GM19438 (cell line): ENCODE results near the gene CEP83.

ENCODE experiments used
- ATAC-seq: cut with Tn5 transposase; IDR thresholded peaks from one replicate; pipeline ENCODE4 v1.9.1; 2021; ENCODE audit warnings: low read depth; ENCODE audit not compliant: unreplicated experiment

CEP83 gene

GRCh38 chr12:94273272-94273671 lies 186.4 kb downstream of the CEP83 start:
- no peak for ATAC-seq

DNA sequence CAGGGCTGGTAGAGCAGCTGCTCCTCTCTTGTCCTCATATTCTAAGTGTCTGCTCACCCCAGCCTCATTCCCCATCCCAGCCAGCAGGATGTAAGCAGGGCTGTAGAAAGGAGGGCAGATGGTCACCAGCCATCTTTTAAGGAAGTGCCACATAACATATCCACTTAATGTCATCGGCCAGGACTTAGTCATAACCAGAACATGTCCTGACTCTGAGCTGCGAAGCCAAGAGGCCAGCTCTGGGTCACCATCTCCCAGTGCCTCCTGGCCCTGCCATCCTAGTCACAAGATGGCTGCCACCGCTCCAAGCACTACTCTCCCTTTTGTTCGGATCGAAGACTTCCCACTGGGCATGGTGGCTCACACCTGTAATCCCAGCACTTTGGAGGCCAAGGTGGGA lies 187.4 kb downstream of the CEP83 start:
- ATAC-seq = no peak

GRCh38 chr12:94271351-94271750 lies 188.3 kb downstream of the CEP83 start:
- ATAC-seq = no peak

DNA sequence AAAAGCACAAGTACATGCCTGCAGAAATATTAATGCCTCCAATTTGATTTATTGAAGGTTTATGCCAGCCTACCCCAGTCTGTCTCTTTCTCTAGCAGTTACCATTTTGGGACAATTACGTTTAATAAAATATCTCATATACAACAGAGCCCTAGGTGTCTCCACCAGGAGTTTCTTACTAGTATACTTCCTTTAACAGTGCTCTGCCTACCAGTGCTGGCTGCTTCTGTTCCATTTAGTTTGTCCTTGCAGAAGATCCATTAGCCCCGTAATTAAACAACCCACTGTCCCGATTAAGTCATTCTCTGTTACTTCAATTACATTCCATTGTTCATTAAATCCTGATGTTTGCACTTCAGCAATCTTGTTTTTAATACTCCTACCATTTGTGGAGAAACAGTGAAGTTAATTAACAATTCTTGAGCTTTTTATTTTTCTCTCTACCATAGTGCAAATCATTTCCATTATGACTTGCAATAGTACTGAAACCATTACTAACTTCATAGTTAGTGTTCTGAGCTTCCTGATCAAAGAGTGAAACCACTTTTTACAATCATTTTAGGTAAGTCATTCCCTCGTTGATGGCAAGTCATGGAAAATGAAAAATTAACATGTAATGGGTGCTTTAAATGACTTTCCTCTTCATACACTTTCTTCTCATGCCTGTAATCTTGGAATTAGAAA lies 190.2 kb downstream of the CEP83 start:
- ATAC-seq = no peak

GRCh38 chr12:94267921-94268471 lies 191.7 kb downstream of the CEP83 start:
- no peak for ATAC-seq

DNA sequence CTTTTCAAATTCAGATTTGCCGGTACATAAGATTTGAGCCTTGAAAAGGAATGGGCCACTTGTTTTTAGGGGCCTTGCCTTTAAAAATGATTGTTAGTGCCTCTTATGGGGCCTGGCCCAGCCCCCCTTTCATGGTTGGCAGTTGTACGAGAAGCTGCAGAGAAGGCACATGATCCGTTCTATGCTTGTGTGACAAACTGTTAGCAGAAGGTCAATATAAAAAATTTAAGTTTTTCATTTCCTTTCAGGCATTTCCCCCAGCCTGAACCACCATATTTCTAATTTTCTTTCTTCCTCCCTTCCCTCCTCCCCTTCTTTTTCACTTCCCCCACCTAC lies 192.2 kb downstream of the CEP83 start:
- ATAC-seq = no peak

GRCh38 chr12:94266796-94267536 lies 192.7 kb downstream of the CEP83 start:
- ATAC-seq = no peak

GRCh38 chr12:94265966-94266745 lies 193.5 kb downstream of the CEP83 start:
- no peak for ATAC-seq

DNA sequence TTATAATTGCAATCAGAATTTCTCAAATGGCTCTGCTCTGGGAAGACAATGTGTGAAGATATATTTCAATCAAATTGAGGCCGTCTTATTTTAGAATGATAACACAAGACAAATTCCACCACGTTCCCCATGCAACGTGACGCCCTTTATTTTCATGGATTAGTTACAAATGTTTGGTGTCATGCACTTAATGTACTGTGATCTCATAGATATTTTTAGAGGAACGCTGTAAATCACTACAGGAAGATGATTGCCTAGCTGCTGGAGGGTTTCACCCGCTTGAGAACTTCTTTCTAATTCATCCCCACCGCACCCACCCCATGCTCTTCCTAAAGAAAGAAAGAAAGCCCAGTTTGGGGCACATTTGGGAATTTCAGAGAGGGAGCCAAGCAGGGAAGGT lies 194.1 kb downstream of the CEP83 start:
- ATAC-seq = no peak

DNA sequence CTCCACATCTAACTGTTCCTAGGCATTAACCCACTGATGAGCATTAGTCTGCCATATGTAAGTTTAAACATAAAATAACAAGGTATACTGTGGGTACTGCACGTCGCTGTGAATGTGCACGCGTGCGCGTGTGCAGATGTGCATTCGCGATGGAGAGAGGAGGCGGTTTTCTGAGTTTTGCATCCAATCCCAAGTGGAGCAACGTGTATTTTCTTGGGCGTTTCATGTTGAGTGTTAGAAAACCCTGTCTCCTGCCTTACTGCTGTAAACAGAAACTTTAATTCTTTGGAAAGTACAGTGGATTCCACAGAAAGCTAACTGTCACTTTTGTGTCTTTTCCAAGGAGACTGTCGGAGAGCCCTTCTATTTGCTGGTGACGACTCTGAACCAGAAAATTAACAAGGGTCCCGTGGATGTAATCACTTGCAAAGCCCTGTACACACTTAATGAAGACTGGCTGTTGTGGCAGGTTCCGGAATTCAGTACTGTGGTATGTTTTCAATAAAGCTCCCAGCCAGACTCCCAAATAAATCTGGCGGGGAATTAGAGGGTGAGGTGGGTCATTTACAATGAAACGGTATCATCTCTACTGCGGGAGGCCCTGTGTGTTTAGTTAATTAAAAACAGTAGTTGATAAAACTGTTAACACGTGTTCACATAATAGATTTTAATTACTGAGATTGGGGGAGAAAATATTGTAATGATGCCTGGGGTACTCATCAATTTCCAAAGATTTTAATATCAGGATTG lies 194.8 kb downstream of the CEP83 start:
- no peak for ATAC-seq

GRCh38 chr12:94263905-94264561 lies 195.6 kb downstream of the CEP83 start:
- ATAC-seq = no peak

DNA sequence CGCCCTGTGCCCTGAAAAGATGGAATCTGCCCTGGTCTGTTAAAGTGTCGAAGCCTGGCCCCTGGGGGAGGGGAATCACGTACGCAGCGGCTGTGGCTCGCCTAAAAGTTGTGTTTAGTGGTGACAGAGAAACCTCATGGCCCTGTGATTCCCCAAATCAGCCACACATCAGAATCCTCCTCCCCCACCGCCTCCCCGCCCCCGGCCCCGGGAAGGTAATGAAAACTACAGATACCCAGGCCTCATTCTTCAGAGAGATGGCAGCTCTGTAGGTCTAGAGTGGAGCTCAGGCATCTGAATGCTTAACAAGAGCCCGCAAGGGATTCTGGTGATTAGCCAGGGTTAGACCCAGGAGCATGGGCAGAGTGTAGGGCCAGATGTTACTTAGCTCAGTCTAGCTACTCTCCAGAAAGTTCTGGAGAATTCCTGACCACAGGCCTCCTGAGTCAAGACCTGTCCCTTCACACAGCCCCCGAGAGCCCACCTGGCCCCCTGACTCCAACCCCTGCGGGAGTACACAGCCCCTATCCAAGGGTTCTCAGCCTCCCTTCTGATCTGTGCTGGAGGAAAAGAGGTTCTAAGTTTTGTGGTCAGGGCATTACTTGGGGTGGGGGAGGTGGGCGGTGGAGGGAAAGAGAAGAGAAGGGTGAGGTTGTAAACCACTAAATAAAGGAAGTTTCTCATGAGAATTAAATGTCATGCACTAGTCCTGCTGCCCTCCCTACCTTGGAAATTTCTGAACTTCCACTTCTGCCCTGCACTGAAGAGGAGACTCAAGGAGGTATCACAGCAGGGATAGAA lies 196.5 kb downstream of the CEP83 start:
- peak; percentile 31 for ATAC-seq

- peak; percentile 53 for ATAC-seq
Measured at GRCh38 chr12:94262228-94263010, 197.2 kb downstream of the CEP83 start.

GRCh38 chr12:94261786-94262185 lies 197.9 kb downstream of the CEP83 start:
- ATAC-seq = no peak

DNA sequence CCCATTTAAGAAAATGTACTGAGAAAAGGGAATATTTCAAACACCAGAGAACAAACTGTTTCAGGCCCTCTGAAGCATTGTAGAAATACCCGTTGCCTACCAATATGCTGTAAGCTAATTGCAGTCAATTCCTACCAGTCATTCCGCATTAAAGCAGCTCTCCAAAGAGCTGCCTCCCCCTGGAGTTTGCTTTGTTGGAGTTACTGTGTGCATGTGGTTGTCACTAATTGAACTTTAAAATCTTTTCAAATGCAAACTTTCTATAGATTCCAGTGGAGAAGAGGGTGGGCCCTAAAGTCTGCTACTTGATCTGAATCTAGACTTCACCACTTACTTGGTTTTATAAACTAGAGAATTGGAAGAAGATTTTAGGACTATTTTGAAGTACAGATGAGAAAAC lies 198.5 kb downstream of the CEP83 start:
- ATAC-seq = no peak

DNA sequence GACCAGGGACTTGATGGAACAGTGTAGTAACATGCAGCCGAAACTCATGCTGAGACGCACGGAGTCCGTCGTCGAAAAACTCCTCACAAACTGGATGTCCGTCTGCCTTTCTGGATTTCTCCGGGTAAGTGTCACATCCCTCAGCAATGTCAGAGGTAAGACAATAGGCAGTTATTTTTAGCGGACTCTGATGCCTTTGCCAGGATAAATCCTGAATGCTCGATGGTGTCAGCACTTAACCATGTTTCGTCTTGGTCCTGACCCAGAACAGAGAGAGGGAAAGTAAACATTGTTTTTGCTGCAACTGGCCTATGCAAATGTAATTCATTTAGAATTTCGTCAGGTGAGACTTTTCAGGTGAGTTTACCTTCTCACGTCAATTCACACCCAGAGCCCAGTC lies 198.9 kb downstream of the CEP83 start:
- no peak for ATAC-seq

DNA sequence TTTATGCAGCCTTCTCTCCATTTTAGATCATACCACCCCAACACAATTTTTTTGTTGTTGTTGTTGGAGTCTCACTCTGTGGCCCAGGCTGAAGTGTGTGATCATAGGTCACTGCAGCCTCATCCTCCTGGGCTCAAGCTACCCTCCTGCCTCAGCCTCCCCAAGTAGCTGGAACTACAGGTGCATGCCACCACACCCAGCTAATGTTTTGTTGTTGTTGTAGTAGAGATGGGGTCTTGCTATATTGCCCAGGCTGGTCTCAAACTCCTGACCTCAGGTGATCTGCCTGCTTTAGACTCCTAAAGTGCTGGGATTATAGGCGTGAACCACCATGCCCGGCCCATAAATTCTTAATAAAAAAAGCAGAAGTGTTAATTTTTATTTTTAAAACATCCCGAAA lies 199.7 kb downstream of the CEP83 start:
- no peak for ATAC-seq

GRCh38 chr12:94258593-94258992 lies 201.1 kb downstream of the CEP83 start:
- no peak for ATAC-seq
